K562 (cell line): ENCODE measurements around the gene ZKSCAN5. TPM values are rescaled to one million over a fixed set of nuclear protein-coding genes. Genes with fewer than 3 reads are reported as not detected.

Experiments used
- ARHGAP35 ChIP-seq: fragments of 450-650 bp; IDR thresholded peaks from 2 replicates; pipeline ENCODE4 v1.6.1; 2018; ENCODE audit not compliant: partially characterized antibody
- BACH1 ChIP-seq: fragments of 200-800 bp; sonication (Bioruptor generic); IDR thresholded peaks from 2 replicates; pipeline ENCODE4 v1.6.1; 2016; ENCODE audit warnings: missing genetic modification characterization, missing compliant biosample characterization
- CEBPG ChIP-seq, 3 experiments: fragments of 200-800 bp in 1 of 3; sonication (Bioruptor generic) in 1 of 3; sonication (generic) in 1 of 3; formaldehyde crosslinking in 1 of 3; IDR thresholded peaks in 2 of 3; conservative IDR thresholded peaks in 1 of 3; 2 replicates each; pipeline versions ENCODE4 v1.6.1 to v1.8.0; 2016 to 2022; ENCODE audit warnings: missing compliant biosample characterization in 2 of 3, missing genetic modification characterization in 2 of 3, mild to moderate bottlenecking in 1 of 3, missing genetic modification reagents in 1 of 3
- EZH2 ChIP-seq: IDR thresholded peaks from 2 replicates; pipeline ENCODE4 v1.6.1; 2012; ENCODE audit warnings: low read depth, mild to moderate bottlenecking, inconsistent platforms, low read length, borderline replicate concordance
- GATAD2B ChIP-seq: fragments of 450-650 bp; IDR thresholded peaks from 2 replicates; pipeline ENCODE4 v1.6.1; 2017; ENCODE audit warnings: mild to moderate bottlenecking, borderline replicate concordance
- LEF1 ChIP-seq: fragments of 450-650 bp; IDR thresholded peaks from 2 replicates; pipeline ENCODE4 v1.6.1; 2016; ENCODE audit warnings: mild to moderate bottlenecking
- MECOM ChIP-seq: fragments of 250-450 bp; sonication (Bioruptor Pico); IDR thresholded peaks from 2 replicates; pipeline ENCODE4 v1.8.0; 2022; ENCODE audit warnings: inconsistent platforms
- NFIC ChIP-seq: fragments of 450-650 bp; IDR thresholded peaks from 2 replicates; pipeline ENCODE4 v1.6.1; 2017; ENCODE audit warnings: mild to moderate bottlenecking, inconsistent platforms
- RBM39 ChIP-seq: fragments of 200-400 bp; formaldehyde crosslinking; optimal IDR thresholded peaks from 2 replicates; pipeline ENCODE3; 2018; ENCODE audit warnings: low read depth, low read length
- RFX1 ChIP-seq: fragments of 450-650 bp; IDR thresholded peaks from 2 replicates; pipeline ENCODE4 v1.6.1; 2016; ENCODE audit warnings: mild to moderate bottlenecking, moderate library complexity
- SMARCA5 ChIP-seq: fragments of 450-650 bp; IDR thresholded peaks from 2 replicates; pipeline ENCODE4 v1.6.1; 2016
- TAF1 ChIP-seq: IDR thresholded peaks from 2 replicates; pipeline ENCODE4 v1.6.1; 2011; ENCODE audit warnings: mild to moderate bottlenecking, low read length, moderate library complexity; ENCODE audit not compliant: insufficient read depth, control insufficient read depth, severe bottlenecking; ENCODE audit errors: extremely low read depth
- TEAD1 ChIP-seq, 2 experiments: fragments of 450-650 bp in 1 of 2; sonication (generic) in 1 of 2; formaldehyde crosslinking; IDR thresholded peaks; 2 replicates each; pipeline versions ENCODE4 v1.4.0 to v1.8.0; 2020 to 2022; ENCODE audit warnings: mild to moderate bottlenecking in 2 of 2, missing genetic modification reagents in 1 of 2
- THRAP3 ChIP-seq: fragments of 450-650 bp; IDR thresholded peaks from 2 replicates; pipeline ENCODE4 v1.6.1; 2016; ENCODE audit warnings: mild to moderate bottlenecking, inconsistent platforms, borderline replicate concordance
- TSC22D4 ChIP-seq: fragments of 450-650 bp; IDR thresholded peaks from 2 replicates; pipeline ENCODE4 v1.6.1; 2016; ENCODE audit warnings: missing genetic modification characterization, missing biosample characterization, control low read depth
- XRCC4 ChIP-seq: IDR thresholded peaks from one replicate; pipeline ENCODE4 v1.6.1; 2011; ENCODE audit not compliant: insufficient read depth, insufficient read length; ENCODE audit errors: extremely low read depth
- polyA plus RNA-seq, 8 experiments: library from polyadenylated mRNA; depleted of rRNA in 4 of 8; stranded (reverse) in 5 of 8; unstranded in 3 of 8; fragments of >200 nt; fragmentation: Nextera tagmentation in 2 of 8; fragmentation: Illumina TruSeq in 1 of 8; extraction: Ambion mirVana in 2 of 8; extraction: Trizol in 1 of 8; gene quantifications; 2 replicates each; pipeline versions ENCODE4 v1.2.1 to v1.2.3, GENCODE V29; 2011 to 2014; ENCODE audit warnings: inconsistent platforms in 1 of 8, missing spikeins in 1 of 8
- total RNA-seq, 7 experiments: library from RNA; depleted of rRNA in 6 of 7; stranded (reverse); fragments of >200 nt in 6 of 7; fragmentation: Illumina TruSeq in 2 of 7; extraction: Trizol in 2 of 7; gene quantifications; 2 replicates each; pipeline versions ENCODE4 v1.2.1 to v1.2.3, GENCODE V29; 2011 to 2021; ENCODE audit warnings: low replicate concordance in 1 of 7
- TF ChIP-seq, protein P1 (sequence below): fragments of 250-450 bp; sonication (Bioruptor Pico); IDR thresholded peaks from 2 replicates; pipeline ENCODE4 v1.4.0; 2020; ENCODE audit warnings: mild to moderate bottlenecking
- TF ChIP-seq, protein P2 (sequence below): fragments of 250-450 bp; sonication (Bioruptor Pico); IDR thresholded peaks from 2 replicates; pipeline ENCODE4 v1.8.0; 2022; ENCODE audit warnings: moderate library complexity, mild to moderate bottlenecking, inconsistent platforms
- TF ChIP-seq, protein P3 (sequence below): fragments of 450-650 bp; formaldehyde crosslinking; conservative IDR thresholded peaks from 2 replicates; pipeline ENCODE4 v1.4.0; 2022; ENCODE audit warnings: mild to moderate bottlenecking, missing genetic modification characterization
- TF ChIP-seq, protein P4 (sequence below): fragments of 250-450 bp; sonication (Bioruptor Pico); IDR thresholded peaks from 2 replicates; pipeline ENCODE4 v1.5.0; 2021
- TF ChIP-seq, protein P5 (sequence below): fragments of 450-650 bp; formaldehyde crosslinking; IDR thresholded peaks from 2 replicates; pipeline ENCODE4 v1.4.0; 2020; ENCODE audit warnings: mild to moderate bottlenecking, mixed read lengths

The ZKSCAN5 gene
- total and polyA plus RNA-seq, 9 of the 15 experiments (the other 6 are each of a cell fraction or from before 2014, with no cell fraction given), result 4.2 to 19.0 (median 15.0) TPM

DNA sequence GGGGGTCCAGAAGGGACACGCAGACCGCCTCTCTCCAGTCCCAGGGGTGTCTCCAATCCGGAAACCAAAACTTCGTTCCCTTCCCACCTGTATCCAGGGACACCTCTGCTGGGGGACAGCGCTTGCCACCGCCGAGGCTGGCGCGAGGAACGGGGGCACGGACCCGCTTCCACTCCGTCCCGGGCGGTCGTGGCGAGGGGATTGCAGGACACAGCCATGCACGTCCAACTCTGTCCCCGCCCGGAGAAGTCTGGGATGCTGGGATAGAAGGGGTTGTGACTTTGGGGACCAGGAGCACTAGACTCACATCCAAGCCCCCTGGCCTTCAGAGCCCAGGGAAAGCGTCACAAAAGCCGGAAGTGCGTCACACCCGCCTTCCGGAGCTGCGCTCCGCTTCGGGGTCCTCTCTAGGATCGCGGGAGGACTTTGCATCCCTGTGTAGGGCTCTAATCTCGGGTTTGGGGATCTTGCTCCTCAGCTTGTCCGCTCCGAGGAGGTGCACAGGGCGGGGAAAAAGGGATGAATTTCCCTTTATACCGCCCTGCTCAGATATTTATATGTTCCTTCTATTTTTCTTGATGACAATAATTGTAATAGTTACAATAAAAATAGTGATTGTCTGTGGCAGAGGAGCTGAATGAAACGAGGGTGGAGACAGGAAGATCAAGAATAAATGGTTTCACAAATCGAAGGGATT is 47.5 kb downstream of the ZKSCAN5 start, which contains the start of gene FAM200A (continued):
- TF ChIP-seq, protein P1, sequence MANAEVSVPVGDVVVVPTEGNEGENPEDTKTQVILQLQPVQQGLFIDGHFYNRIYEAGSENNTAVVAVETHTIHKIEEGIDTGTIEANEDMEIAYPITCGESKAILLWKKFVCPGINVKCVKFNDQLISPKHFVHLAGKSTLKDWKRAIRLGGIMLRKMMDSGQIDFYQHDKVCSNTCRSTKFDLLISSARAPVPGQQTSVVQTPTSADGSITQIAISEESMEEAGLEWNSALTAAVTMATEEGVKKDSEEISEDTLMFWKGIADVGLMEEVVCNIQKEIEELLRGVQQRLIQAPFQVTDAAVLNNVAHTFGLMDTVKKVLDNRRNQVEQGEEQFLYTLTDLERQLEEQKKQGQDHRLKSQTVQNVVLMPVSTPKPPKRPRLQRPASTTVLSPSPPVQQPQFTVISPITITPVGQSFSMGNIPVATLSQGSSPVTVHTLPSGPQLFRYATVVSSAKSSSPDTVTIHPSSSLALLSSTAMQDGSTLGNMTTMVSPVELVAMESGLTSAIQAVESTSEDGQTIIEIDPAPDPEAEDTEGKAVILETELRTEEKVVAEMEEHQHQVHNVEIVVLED (CRISPR knock-in tag), result peak; percentile 56; the same call in 1 of the 2 replicates
- no peak for TF ChIP-seq TSC22D4 (tag)
- TF ChIP-seq, protein P2, sequence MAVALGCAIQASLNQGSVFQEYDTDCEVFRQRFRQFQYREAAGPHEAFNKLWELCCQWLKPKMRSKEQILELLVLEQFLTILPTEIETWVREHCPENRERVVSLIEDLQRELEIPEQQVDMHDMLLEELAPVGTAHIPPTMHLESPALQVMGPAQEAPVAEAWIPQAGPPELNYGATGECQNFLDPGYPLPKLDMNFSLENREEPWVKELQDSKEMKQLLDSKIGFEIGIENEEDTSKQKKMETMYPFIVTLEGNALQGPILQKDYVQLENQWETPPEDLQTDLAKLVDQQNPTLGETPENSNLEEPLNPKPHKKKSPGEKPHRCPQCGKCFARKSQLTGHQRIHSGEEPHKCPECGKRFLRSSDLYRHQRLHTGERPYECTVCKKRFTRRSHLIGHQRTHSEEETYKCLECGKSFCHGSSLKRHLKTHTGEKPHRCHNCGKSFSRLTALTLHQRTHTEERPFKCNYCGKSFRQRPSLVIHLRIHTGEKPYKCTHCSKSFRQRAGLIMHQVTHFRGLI (CRISPR knock-in tag), result no peak
- TF ChIP-seq, protein P3, sequence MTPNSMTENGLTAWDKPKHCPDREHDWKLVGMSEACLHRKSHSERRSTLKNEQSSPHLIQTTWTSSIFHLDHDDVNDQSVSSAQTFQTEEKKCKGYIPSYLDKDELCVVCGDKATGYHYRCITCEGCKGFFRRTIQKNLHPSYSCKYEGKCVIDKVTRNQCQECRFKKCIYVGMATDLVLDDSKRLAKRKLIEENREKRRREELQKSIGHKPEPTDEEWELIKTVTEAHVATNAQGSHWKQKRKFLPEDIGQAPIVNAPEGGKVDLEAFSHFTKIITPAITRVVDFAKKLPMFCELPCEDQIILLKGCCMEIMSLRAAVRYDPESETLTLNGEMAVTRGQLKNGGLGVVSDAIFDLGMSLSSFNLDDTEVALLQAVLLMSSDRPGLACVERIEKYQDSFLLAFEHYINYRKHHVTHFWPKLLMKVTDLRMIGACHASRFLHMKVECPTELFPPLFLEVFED (CRISPR knock-in tag), result no peak
- TF ChIP-seq, protein P4, sequence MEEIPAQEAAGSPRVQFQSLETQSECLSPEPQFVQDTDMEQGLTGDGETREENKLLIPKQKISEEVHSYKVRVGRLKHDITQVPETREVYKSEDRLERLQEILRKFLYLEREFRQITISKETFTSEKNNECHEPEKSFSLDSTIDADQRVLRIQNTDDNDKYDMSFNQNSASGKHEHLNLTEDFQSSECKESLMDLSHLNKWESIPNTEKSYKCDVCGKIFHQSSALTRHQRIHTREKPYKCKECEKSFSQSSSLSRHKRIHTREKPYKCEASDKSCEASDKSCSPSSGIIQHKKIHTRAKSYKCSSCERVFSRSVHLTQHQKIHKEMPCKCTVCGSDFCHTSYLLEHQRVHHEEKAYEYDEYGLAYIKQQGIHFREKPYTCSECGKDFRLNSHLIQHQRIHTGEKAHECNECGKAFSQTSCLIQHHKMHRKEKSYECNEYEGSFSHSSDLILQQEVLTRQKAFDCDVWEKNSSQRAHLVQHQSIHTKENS (CRISPR knock-in tag), result no peak
- no peak for TF ChIP-seq NFIC
- TF ChIP-seq XRCC4, result no peak
- TF ChIP-seq ARHGAP35, result no peak
- TF ChIP-seq SMARCA5, result no peak
- TF ChIP-seq CEBPG (CRISPR knock-in tag; IDR thresholded peaks at IDR 0.05), result no peak
- no peak for TF ChIP-seq CEBPG (tag; conservative IDR thresholded peaks at IDR 0.05 in 1 of 2, IDR thresholded peaks at IDR 0.05 in 1 of 2)
- no peak for TF ChIP-seq EZH2
- TF ChIP-seq, protein P5, sequence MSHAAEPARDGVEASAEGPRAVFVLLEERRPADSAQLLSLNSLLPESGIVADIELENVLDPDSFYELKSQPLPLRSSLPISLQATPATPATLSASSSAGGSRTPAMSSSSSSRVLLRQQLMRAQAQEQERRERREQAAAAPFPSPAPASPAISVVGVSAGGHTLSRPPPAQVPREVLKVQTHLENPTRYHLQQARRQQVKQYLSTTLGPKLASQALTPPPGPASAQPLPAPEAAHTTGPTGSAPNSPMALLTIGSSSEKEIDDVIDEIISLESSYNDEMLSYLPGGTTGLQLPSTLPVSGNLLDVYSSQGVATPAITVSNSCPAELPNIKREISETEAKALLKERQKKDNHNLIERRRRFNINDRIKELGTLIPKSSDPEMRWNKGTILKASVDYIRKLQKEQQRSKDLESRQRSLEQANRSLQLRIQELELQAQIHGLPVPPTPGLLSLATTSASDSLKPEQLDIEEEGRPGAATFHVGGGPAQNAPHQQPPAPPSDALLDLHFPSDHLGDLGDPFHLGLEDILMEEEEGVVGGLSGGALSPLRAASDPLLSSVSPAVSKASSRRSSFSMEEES (CRISPR knock-in tag), result no peak
- TF ChIP-seq BACH1, result no peak
- no peak for TF ChIP-seq RFX1
- TF ChIP-seq GATAD2B, result peak; percentile 45
- no peak for TF ChIP-seq RBM39
- no peak for TF ChIP-seq LEF1
- no peak for TF ChIP-seq MECOM (CRISPR knock-in tag)
- TF ChIP-seq THRAP3, result 0 out of 2 replicates have a peak, but pooled peaks have one; percentile 60
- TF ChIP-seq TAF1, result peak; percentile 90
- TF ChIP-seq TEAD1 (CRISPR knock-in tag; IDR thresholded peaks at IDR 0.05), result peak in 1 of 2 experiments; percentile 39; a peak in 1 of 4 replicates
